Spleen (tissue), 11 donors: Measurements from ENCODE around the gene CALM1. TPM values are rescaled to one million over a fixed set of nuclear protein-coding genes. Genes with fewer than 3 reads are reported as not detected.
A peak's percentile ranks its signal among the peaks of the same experiment; 100 is the strongest.

Experiments used
- DNase-seq: peaks from one replicate; pipeline ENCODE4 v3.0.0-alpha.2; 2020
- H3K27ac ChIP-seq, 8 donors: fragments of 200-600 bp; sonication (generic) in 7 of 8; 1 replicate in 4 of 8; 2 replicates in 4 of 8; pipeline versions ENCODE4 v1.5.0 to v1.8.0; 2016 to 2021; ENCODE audit warnings: inconsistent platforms in 4 of 8, mild to moderate bottlenecking in 4 of 8, moderate library complexity in 1 of 8
- H3K27me3 ChIP-seq, 7 donors: fragments of 200-600 bp; sonication (generic) in 6 of 7; replicated peaks in 1 of 7; 1 replicate in 4 of 7; 2 replicates in 3 of 7; pipeline versions ENCODE4 v1.5.0 to v1.8.0; 2016 to 2021; ENCODE audit warnings: inconsistent platforms in 3 of 7, mild to moderate bottlenecking in 1 of 7
- H3K36me3 ChIP-seq, 6 donors: fragments of 200-600 bp; sonication (generic) in 5 of 6; 1 replicate in 4 of 6; 2 replicates in 2 of 6; pipeline versions ENCODE4 v1.5.0 to v1.8.0; 2016 to 2021; ENCODE audit warnings: inconsistent platforms in 2 of 6
- H3K4me1 ChIP-seq, 6 donors: fragments of 200-600 bp; sonication (generic) in 5 of 6; 1 replicate in 3 of 6; 2 replicates in 3 of 6; pipeline versions ENCODE4 v1.5.0 to v1.8.0; 2016 to 2021; ENCODE audit warnings: inconsistent platforms in 3 of 6
- H3K4me3 ChIP-seq, 8 donors: fragments of 200-600 bp; sonication (generic) in 7 of 8; 1 replicate in 4 of 8; 2 replicates in 4 of 8; pipeline versions ENCODE4 v1.5.0 to v1.8.0; 2016 to 2021; ENCODE audit warnings: inconsistent platforms in 4 of 8, mild to moderate bottlenecking in 4 of 8, moderate library complexity in 2 of 8
- H3K9me3 ChIP-seq, 8 donors: fragments of 200-600 bp; sonication (generic) in 7 of 8; 1 replicate in 4 of 8; 2 replicates in 4 of 8; pipeline versions ENCODE4 v1.5.0 to v1.8.0; 2016 to 2021; ENCODE audit warnings: inconsistent platforms in 4 of 8
- POLR2A ChIP-seq, 3 donors: fragments of 450-650 bp; IDR thresholded peaks; one replicate each; pipeline ENCODE4 v1.5.1; 2017; ENCODE audit warnings: antibody characterized with exemption in 3 of 3, mild to moderate bottlenecking in 1 of 3
- POLR2AphosphoS5 ChIP-seq, 3 donors: sonication (generic); formaldehyde crosslinking; IDR thresholded peaks; one replicate each; pipeline ENCODE4 v1.5.1; 2017; ENCODE audit warnings: antibody characterized with exemption in 3 of 3
- WGBS, 5 donors: extraction: QIAGEN DNeasy Blood & Tissue Kit in 3 of 5; methylation state at CpG; one replicate each; pipeline versions ENCODE4 v1.1.5 to v1.1.7; 2013 to 2018; 5-methylcytosine and 5-hydroxymethylcytosine counted together
- intact Hi-C: fragments of 100-400 bp; cut with DNase I; formaldehyde crosslinking; loops from one replicate; pipeline ENCODE4 v1.15.0; 2023; ENCODE audit warnings: low total_unique reads
- polyA plus RNA-seq, 3 donors: library from polyadenylated mRNA; stranded (reverse); fragments of 200-250 nt; gene quantifications; one replicate each; pipeline ENCODE4 v1.2.1, GENCODE V29; 2013
- total RNA-seq, 7 donors: library from RNA; depleted of rRNA in 3 of 7; stranded (reverse); fragments of >200 nt in 3 of 7; fragmentation: NEBNext Ultra II Directional in 4 of 7; extraction: Animal tissue kit (Norgen Biotek cat#: 25700) in 4 of 7; gene quantifications; one replicate each; pipeline versions ENCODE4 v1.1.0 to v1.2.1, GENCODE V29; 2016 to 2021
- TF ChIP-seq, protein P1 (sequence below), 11 experiments: fragments of 200-600 bp in 7 of 11; fragments of 450-650 bp in 4 of 11; sonication (generic) in 4 of 11; IDR thresholded peaks in 8 of 11; conservative IDR thresholded peaks in 3 of 11; 1 replicate in 7 of 11; 2 replicates in 4 of 11; pipeline versions ENCODE4 v1.4.0 to v1.8.0; 2016 to 2021; ENCODE audit warnings: antibody characterized with exemption in 11 of 11, inconsistent platforms in 4 of 11, mild to moderate bottlenecking in 1 of 11
- donor health status: healthy with polysubstance abuse.
- donor health status: DM: no; HTN: no; CAD: no; lungs with moderate emphysema.
- donor health status: DM: no; HTN: no; CAD: no.
- donor health status: Bipolar disorder and iron deficiency.
- donor health status: healthy.
- donor health status: DM: no; HTN: no; CAD: no.
- donor health status: DM: yes; HTN: yes; CAD: no.

Gene CALM1
- total and polyA plus RNA-seq, 10 donors: 188 to 483 (median 311) TPM

- H3K27me3 ChIP-seq: no peaks in the 10 kb centered on the region
- peak overlapping the region; percentile 91 to 100 (median 100) for H3K4me3 ChIP-seq
- intact Hi-C loops: loop anchor here (5.0 kb wide), 1 partner anchor 300 kb away; no protein-coding TSS in a partner anchor
- H3K4me1 ChIP-seq: peaks cover 30 to 53% (median 49%) of the 10 kb centered on the region in 6 donors
- TF ChIP-seq POLR2A (IDR thresholded peaks at IDR 0.05): no peak
- TF ChIP-seq, protein P1, sequence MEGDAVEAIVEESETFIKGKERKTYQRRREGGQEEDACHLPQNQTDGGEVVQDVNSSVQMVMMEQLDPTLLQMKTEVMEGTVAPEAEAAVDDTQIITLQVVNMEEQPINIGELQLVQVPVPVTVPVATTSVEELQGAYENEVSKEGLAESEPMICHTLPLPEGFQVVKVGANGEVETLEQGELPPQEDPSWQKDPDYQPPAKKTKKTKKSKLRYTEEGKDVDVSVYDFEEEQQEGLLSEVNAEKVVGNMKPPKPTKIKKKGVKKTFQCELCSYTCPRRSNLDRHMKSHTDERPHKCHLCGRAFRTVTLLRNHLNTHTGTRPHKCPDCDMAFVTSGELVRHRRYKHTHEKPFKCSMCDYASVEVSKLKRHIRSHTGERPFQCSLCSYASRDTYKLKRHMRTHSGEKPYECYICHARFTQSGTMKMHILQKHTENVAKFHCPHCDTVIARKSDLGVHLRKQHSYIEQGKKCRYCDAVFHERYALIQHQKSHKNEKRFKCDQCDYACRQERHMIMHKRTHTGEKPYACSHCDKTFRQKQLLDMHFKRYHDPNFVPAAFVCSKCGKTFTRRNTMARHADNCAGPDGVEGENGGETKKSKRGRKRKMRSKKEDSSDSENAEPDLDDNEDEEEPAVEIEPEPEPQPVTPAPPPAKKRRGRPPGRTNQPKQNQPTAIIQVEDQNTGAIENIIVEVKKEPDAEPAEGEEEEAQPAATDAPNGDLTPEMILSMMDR (IDR thresholded peaks at IDR 0.05 in 8 of 11, conservative IDR thresholded peaks at IDR 0.05 in 3 of 11): peak in 3 of 11 experiments; percentile 8 to 44 (median 10)
- peak in 2 of 3 donors; percentile 62 to 75 for TF ChIP-seq POLR2AphosphoS5 (IDR thresholded peaks at IDR 0.05)
- no peaks in the 10 kb centered on the region for H3K9me3 ChIP-seq
- peaks cover 4 to 29% (median 26%) of the 10 kb centered on the region in 6 donors for H3K36me3 ChIP-seq
- peak; percentile 94 for DNase-seq
- peak overlapping the region; percentile 90 to 98 (median 95) for H3K27ac ChIP-seq
- WGBS, 5 donors: 0 to 1% (median 1%) methylated on average over 20 to 88 of the region's 89 CpGs
Measured at GRCh38 chr14:90397425-90398314, 841 bp downstream of the CALM1 start.

DNA sequence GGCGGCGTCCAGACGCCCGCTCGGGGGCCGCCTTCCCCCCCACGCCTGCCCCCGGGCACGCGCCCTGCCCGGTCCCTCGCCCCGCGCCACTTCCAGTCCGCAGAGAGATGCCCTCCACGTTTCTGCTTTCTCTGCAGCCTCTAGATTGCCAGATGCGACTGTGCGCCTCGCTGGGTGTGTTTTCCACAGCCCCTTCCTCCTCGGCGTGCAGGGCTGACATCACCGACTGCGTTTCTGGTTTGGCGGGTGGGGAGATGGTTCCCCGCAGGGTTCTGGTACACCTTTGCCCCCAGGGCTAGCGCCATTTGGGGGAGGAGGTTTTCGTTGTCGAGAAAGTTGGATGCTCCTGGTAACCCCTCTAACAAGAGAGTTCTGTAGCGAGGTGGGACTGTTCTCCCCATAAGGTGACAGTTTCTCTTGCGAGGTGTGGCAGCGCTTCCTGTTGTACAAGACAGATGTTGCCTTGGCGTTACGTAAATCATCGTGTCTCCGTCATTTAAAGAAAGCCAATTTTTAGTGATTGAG lies 1.5 kb downstream of the CALM1 start:
- Histone ChIP-seq H3K27me3 (no peaks in the 10 kb centered on the region), H3K9me3 (no peaks in the 10 kb centered on the region), H3K4me3 (peak overlapping the region; percentile 91 to 100 (median 100)), H3K27ac (peak overlapping the region; percentile 90 to 98 (median 95)), H3K4me1 (peaks cover 30 to 60% (median 54%) of the 10 kb centered on the region in 6 donors), H3K36me3 (peaks cover 4 to 36% (median 33%) of the 10 kb centered on the region in 6 donors)
- DNase-seq: peak; percentile 92
- TF ChIP-seq, protein P1 (IDR thresholded peaks at IDR 0.05 in 8 of 11, conservative IDR thresholded peaks at IDR 0.05 in 3 of 11): peak in 2 of 11 experiments; percentile 17 to 21
- TF ChIP-seq POLR2A (IDR thresholded peaks at IDR 0.05): peak in 1 of 3 donors; percentile 28
- TF ChIP-seq POLR2AphosphoS5 (IDR thresholded peaks at IDR 0.05): peak; percentile 69 to 84 (median 73)
- intact Hi-C loops: loop anchor here (5.0 kb wide), 1 partner anchor 299 kb away; no protein-coding TSS in a partner anchor
- WGBS, 5 donors: 1 to 3% (median 1%) methylated on average over 17 to 35 of the region's 35 CpGs

DNA sequence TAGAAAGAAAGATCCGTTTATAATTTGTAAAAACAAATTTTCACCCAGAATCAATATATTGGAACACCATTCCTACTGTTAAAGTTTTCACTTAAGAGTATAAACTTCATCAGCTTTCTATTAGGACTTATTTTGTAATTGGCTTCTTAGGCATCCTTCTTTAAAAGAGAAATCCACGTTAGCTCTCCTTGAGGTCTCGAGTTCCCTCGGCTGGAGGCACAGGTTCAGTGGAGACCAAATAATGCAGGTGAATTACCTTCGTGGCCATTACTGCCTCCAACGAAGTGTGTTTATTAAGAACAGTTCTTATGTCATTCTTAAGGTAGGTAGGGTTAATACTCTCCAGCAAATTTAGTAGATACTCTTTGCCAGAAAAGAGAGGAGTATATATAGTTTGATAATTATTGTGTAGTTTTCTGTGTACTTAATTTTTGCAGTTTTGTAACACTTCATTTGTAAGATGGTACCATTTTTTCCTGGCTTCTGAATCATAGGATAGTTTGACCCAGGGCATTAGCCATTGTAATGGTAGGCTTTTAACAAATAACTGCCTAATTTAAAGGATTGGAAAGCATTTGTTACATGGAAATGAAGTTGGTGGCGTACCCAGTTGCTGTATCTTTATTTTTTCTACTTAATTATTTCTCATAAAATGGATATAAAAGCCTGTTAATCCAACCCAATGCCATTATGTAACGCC lies 2.2 kb downstream of the CALM1 start:
- DNase-seq: no peak
- Histone ChIP-seq H3K4me1 (peaks cover 30 to 66% (median 55%) of the 10 kb centered on the region in 6 donors), H3K27me3 (no peaks in the 10 kb centered on the region), H3K36me3 (peaks cover 7 to 42% (median 39%) of the 10 kb centered on the region in 6 donors), H3K9me3 (no peaks in the 10 kb centered on the region), H3K27ac (peak overlapping the region; percentile 90 to 98 (median 95)), H3K4me3 (peak overlapping the region; percentile 91 to 100 (median 100))
- intact Hi-C loops: loop anchor here (5.0 kb wide), 1 partner anchor 298 kb away; no protein-coding TSS in a partner anchor
- TF ChIP-seq, protein P1 (IDR thresholded peaks at IDR 0.05 in 8 of 11, conservative IDR thresholded peaks at IDR 0.05 in 3 of 11): no peak
- TF ChIP-seq POLR2AphosphoS5 (IDR thresholded peaks at IDR 0.05) (no peak), POLR2A (IDR thresholded peaks at IDR 0.05) (no peak)
- 26 to 49% (median 37%) methylated on average over 8 of the region's 8 CpGs for WGBS, 5 donors
